NCI-H1694 treated with DMSO at 0.1 percent for 48 hours (cell line): Measurements from ENCODE around the gene VSIG10L2.

Experiments used
- DNase-seq: peaks from one replicate; lab custom pipeline; 2025; lab: John Stamatoyannopoulos, UW

VSIG10L2 gene

GRCh38 chr11:125929445-125930075 lies 16.3 kb upstream of the VSIG10L2 start:
- DNase-seq: no peak

- DNase-seq: no peak
These were observed 15.8 kb upstream of the VSIG10L2 start for GRCh38 chr11:125930076-125930450.

- no peak for DNase-seq
These were observed 14.7 kb upstream of the VSIG10L2 start for GRCh38 chr11:125931116-125931515.

- no peak for DNase-seq
These were observed 14.2 kb upstream of the VSIG10L2 start for GRCh38 chr11:125931668-125932067.

- no peak for DNase-seq
These were observed 13.5 kb upstream of the VSIG10L2 start for GRCh38 chr11:125932301-125932700.

GRCh38 chr11:125933030-125933813 lies 12.6 kb upstream of the VSIG10L2 start:
- no peak for DNase-seq

- no peak for DNase-seq
These were observed 11.4 kb upstream of the VSIG10L2 start for GRCh38 chr11:125934473-125934872.

GRCh38 chr11:125935056-125935455 lies 10.8 kb upstream of the VSIG10L2 start:
- DNase-seq: no peak

GRCh38 chr11:125935618-125936199 lies 10.1 kb upstream of the VSIG10L2 start:
- no peak for DNase-seq

GRCh38 chr11:125938418-125938817 lies 7.4 kb upstream of the VSIG10L2 start:
- DNase-seq: no peak

GRCh38 chr11:125939081-125939521 lies 6.7 kb upstream of the VSIG10L2 start:
- no peak for DNase-seq

- DNase-seq: no peak
These were observed 5.7 kb upstream of the VSIG10L2 start for GRCh38 chr11:125940145-125940544.

GRCh38 chr11:125941267-125941618 lies 4.6 kb upstream of the VSIG10L2 start:
- DNase-seq: no peak

GRCh38 chr11:125941619-125942611 lies 3.9 kb upstream of the VSIG10L2 start:
- peak; percentile 0 for DNase-seq

- DNase-seq: no peak
These were observed 2.9 kb upstream of the VSIG10L2 start for GRCh38 chr11:125942771-125943428.

- DNase-seq: no peak
These were observed 2.0 kb upstream of the VSIG10L2 start for GRCh38 chr11:125943661-125944349.

- no peak for DNase-seq
These were observed 1.4 kb upstream of the VSIG10L2 start for GRCh38 chr11:125944350-125945010.

GRCh38 chr11:125945011-125945796 lies 640 bp upstream of the VSIG10L2 start:
- DNase-seq: no peak

- no peak for DNase-seq
These were observed 1.0 kb downstream of the VSIG10L2 start for GRCh38 chr11:125946712-125947418.
